KG1 (cell line): ENCODE measurements around the gene PACSIN1.

Experiments
- DNase-seq: peaks from one replicate; lab custom pipeline; 2025; lab: John Stamatoyannopoulos, UW

Gene PACSIN1

GRCh38 chr6:34544776-34545471 lies 79.0 kb downstream of the PACSIN1 start:
- DNase-seq: no peak

GRCh38 chr6:34546551-34547321 lies 80.9 kb downstream of the PACSIN1 start:
- DNase-seq: no peak

DNA sequence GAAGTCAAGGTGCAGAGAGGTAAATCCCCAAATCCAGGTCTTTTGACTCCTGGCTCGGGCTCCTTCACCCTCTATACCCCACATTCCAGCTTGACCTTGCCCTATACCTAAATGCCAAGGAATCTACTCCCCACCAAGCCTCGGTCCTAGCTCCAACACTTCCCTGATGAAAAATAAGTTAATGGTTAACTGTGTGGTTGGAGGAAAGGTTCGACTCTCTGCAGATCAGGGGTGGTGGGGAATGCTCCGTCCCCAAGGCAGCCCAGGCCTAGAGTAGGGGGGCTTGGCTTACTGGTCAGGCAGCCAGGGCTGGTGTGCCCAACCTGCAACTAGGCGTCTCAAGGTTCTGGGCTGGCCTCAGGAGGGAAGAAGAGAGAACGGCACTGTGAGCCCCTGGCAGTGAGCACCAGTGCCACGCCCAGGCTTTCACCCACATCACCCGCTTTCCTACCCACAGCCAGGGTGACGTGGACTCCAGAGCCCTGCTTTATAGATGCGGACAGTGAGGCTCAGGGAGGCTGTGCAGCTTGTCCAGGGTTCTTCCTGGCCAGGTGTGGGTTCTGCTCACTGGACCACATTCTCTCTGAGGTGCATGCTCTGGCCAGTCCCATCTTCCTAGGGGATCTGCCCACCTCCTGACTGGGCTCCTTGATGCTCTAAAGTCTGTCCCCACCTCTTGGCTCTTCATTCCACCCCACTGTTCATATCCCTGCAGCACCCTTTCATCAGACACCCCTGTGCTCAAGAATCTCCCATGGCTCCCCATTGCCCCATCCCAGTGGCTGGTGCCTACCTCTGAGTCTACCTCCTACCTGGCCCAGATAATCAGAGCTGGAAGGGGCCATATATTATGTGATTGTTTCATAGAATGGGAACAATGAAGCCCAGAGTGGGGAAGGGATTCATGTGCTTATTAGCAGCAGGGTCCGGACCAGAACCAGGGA lies 82.1 kb downstream of the PACSIN1 start:
- DNase-seq: no peak

DNA sequence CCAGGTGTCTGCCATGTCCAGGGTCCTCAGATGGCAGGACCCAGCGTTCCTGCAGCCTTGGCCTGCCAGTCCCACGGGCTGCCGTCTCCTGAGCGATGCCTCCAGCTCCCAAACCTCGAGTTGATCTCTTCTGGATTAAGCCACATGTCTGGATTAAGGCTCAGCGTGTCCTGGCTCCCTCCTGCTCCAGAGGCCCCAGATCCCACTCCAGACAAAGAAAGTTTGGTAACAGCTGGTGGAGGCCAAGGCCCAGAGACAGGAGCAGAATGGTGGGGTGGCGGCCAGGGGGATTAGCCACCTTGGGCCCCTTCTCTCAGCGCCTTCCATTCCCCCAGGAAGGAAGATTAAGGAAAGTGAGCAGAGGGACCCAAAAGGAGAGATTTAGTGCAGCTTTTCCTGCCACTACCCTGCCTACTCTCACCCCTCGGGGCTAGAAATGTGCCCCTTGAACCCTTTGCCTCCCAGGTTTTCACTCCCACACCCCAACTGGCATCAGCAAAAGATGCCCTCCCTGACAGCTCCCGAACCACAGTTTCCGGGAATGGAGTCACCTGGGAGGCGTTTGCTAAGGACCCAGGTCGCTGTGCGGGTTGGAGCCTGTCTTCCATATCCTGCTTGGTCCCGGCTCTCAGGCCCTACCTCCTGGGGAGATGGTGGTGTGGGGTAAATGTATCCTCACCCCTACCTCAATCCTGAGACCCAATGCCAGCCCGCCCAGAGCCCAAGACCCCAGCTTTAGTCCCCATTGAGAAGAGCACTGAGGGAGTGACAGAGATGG lies 83.3 kb downstream of the PACSIN1 start:
- no peak for DNase-seq

DNA sequence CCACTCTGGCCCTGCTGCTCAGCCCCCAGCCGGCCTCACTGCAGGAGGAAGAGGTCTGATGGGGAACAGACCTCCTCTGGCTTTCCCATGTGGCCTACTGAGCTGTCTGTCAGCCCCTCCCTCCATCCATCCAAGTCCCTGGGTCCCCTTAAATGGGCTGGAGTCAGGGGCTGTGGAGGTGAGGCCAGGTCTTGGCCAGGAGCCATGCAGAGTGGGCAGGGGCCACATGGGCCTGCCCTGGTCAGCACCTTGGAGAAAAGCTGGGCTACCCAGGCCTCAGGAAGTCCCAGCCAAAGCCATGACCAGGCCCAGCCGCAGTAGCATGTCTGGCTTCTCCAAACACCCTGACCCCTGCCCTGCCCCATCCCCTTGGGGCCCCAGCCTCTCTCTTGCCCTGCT lies 83.9 kb downstream of the PACSIN1 start:
- no peak for DNase-seq

- DNase-seq: no peak
These were observed 85.8 kb downstream of the PACSIN1 start for GRCh38 chr6:34551720-34552119.

GRCh38 chr6:34552620-34553019 lies 86.7 kb downstream of the PACSIN1 start:
- no peak for DNase-seq

GRCh38 chr6:34553146-34553545 lies 87.3 kb downstream of the PACSIN1 start:
- DNase-seq: no peak

DNA sequence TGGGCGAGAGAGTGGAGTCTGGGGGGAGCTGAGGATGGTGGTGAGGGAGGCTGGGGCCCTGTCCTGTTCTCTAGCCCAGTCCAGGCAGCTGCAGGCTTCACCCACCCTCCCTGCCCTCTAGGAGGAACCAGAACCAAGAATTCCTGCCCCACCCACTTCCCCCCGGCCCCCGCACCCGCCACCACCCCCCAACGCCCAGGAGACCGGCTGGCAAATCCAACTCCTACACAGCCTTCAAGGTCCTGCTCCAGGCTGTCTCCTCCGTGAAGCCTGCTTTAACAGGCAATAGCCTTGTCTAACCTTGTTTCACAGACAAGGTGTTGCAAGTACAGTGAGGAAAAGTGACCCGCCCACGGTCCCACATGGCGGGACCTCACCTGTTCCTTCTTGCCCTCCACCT lies 87.9 kb downstream of the PACSIN1 start:
- DNase-seq: no peak

- no peak for DNase-seq
These were observed 88.6 kb downstream of the PACSIN1 start for GRCh38 chr6:34554291-34555006.

GRCh38 chr6:34555007-34555322 lies 89.1 kb downstream of the PACSIN1 start:
- DNase-seq: no peak

DNA sequence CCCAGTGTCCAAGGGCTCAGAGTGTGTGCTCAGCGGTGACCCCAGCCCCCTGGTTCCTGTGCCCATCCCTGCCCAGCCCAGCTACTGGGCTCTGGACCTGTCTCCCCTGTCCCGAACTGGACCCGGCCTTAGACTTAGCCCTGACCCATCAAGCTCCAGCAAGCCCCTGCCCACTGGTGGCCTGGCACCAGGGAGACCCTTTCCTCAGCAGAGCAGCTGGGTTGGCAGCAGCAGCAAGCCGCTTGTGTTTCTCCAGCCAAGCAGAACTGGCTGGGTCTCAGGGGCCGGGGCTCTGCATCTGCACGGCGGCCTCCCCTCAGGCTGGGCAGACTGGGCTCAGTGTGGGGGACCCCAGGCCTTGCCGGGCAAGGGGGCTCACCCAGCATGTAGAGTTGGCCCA lies 89.5 kb downstream of the PACSIN1 start:
- DNase-seq: no peak

DNA sequence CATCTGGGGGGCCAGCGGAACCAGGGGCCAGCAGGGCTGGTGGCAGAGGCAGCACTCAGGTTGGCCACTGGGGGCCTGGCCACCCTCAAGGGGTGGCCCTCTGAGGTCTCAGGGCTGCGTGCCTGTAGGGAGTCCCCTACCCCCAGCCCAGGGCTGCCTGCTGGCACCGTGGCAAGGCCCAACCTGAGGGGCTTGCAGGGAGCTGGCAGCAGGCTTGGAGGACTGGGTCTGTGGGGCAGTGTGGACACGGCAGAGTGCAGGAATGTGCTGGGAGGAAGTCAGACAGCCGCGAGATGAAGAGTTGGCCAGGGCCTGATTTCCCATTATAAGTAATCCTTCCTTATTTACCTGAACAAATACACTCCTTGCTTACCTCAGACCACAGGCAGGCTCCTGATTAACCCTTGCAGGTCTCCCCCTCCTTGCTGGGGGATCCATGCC lies 90.2 kb downstream of the PACSIN1 start, which contains the start of gene SPDEF:
Gene SPDEF (minus strand): TSS at position 299 of the 441 bp plus-strand sequence. CDS start 11,874 bp downstream, outside the sequence.
- DNase-seq: no peak

DNA sequence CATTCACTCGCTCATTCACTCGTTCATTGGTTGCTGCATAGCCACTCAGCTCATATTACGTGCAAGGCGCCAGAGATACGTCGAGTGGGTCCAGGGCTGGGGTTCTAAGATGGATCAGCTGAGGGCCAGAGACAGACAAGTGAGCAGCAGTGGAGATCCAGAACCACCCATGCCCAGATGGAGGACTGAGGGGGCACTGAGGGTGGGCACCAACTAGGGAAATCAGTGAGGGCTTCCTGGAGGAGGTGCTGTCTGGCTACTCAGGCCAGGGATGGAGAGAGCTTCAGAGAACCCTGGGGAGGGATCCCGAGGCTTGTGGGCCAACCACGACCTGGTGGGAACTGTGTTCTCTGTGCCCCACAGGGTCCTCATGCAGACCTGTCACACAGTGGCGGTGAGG lies 90.6 kb downstream of the PACSIN1 start:
- DNase-seq: no peak

- no peak for DNase-seq
These were observed 91.4 kb downstream of the PACSIN1 start for GRCh38 chr6:34557228-34557627.

- DNase-seq: no peak
These were observed 92.4 kb downstream of the PACSIN1 start for GRCh38 chr6:34558172-34558714.

- no peak for DNase-seq
These were observed 93.9 kb downstream of the PACSIN1 start for GRCh38 chr6:34559651-34560365.

DNA sequence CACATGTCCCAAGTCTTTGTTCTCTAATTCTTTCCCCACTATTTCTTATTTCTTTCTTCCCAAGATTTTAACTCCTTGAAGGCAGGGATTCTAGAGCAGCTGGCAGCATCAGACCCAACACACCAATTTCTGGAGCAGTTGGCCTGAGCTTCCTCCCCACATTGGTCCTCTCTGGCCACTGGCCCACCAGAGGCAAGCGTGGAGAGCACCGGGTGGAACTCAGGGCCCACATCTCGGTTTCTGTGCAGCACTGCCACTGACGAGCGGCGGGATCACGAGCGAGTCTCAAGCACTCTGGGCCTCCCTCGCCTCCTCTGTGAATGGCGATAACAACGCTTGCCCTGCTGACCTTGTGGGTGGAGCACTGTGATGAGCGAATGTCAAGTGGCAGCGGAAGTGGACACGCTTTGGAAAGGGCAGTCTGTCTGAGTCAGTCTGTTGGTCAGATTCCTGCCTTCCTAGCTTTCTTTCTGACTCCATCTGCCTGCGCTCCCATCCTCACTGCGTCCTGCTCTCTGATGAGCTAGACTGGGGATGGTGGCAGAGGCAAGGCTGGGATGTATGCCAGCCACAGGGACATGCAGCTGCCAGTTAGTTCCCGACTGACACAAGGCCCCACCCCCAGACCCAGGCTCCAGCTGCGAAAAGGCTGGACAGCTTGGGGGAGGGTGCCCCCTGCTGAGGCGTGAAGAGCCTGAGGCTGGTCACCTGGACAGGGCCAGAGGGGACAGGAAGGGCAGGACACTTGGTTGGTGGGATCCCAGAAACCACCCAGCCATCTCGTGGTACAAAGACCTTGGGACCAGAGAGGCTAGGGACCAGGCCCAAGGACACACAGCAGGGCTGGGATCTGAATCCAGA lies 94.7 kb downstream of the PACSIN1 start:
- no peak for DNase-seq

GRCh38 chr6:34561227-34561530 lies 95.3 kb downstream of the PACSIN1 start:
- no peak for DNase-seq
